ENCODE results near the gene FOXL3.

DNA sequence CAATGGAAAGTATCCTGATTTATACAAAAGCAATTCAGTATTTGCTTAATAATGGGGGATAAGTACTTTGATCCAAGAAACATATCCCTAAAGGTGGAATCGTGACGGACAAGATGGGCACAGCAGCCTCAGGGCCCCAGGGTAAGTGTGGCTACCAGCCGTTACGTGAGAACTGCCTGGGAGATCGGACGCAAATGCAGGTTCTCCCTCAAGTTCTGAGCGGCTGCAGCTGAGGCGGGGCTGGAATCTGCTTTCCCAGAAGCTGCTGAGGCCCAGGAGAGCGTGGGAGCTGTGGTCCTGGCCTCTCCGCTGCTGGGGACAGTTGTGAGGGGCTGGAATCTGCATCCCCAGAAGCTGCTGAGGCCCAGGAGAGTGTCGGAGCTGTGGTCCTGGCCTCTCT, 13.5 kb downstream of the FOXL3 start:
- no peak for TF ChIP-seq CTCF (IDR thresholded peaks at IDR 0.05)
- no peak for TF ChIP-seq POLR2A (IDR thresholded peaks at IDR 0.05)

All from right lobe of liver (tissue), 4 donors.